Activated T-helper 1 cell treated with anti-CD3 and anti-CD28 coated beads, Interleukin-12 subunit alpha, Interleukin-12 subunit beta, Interleukin-2, Interleukin-4 antibody, amounts not matched to agents 30 ng/mL and 10 ng/mL and 1 ng/mL, durations not matched to agents 14 hours and 24 hours and 36 hours (primary cell): ENCODE measurements around the gene SNX27. TPM values are rescaled to one million over a fixed set of nuclear protein-coding genes. Genes with fewer than 3 reads are reported as not detected.
"Not testable (repeated sequence)": the region's sequence is repeated elsewhere in the genome, so short reads cannot be mapped to it uniquely, and the experiment has no call there.

ENCODE experiments used
- DNase-seq: peaks from one replicate; pipeline ENCODE4 v3.0.0; 2021; ENCODE audit warnings: low spot score
- H3K27ac Mint-ChIP-seq: one replicate; pipeline ENCODE4 v1.8.0; 2021; ENCODE audit warnings: mild to moderate bottlenecking, mixed read lengths
- H3K27me3 Mint-ChIP-seq: one replicate; pipeline ENCODE4 v1.8.0; 2022; ENCODE audit warnings: mild to moderate bottlenecking, moderate library complexity, mixed read lengths; ENCODE audit not compliant: insufficient read depth
- H3K36me3 Mint-ChIP-seq: one replicate; pipeline ENCODE4 v1.8.0; 2021; ENCODE audit warnings: low read depth, mixed read lengths
- H3K4me1 Mint-ChIP-seq: one replicate; pipeline ENCODE4 v1.8.0; 2021; ENCODE audit warnings: low read depth, mixed read lengths
- H3K4me3 Mint-ChIP-seq: one replicate; pipeline ENCODE4 v1.8.0; 2021; ENCODE audit warnings: mild to moderate bottlenecking, moderate library complexity, mixed read lengths
- H3K9me3 Mint-ChIP-seq: one replicate; pipeline ENCODE4 v1.8.0; 2021; ENCODE audit warnings: mixed read lengths
- intact Hi-C: fragments of 100-400 bp; cut with micrococcal nuclease; formaldehyde crosslinking; loops from one replicate; pipeline ENCODE4 v1.15.1; 2024
- total RNA-seq: library from RNA; stranded (reverse); gene quantifications from 2 replicates; pipeline ENCODE4 v1.2.3, GENCODE V29; 2022

The SNX27 gene
- total RNA-seq, 1 donor from 2014 or later, result 31.9 TPM

GRCh38 chr1:151583796-151584195 is 28.1 kb upstream of the SNX27 start:
- H3K4me1 Mint-ChIP-seq, result peaks cover 3% of the 10 kb centered on the region
- H3K27ac Mint-ChIP-seq, result no peak overlapping the region
- no peak for DNase-seq
- no peaks in the 10 kb centered on the region for H3K9me3 Mint-ChIP-seq
- peaks cover 2% of the 10 kb centered on the region for H3K36me3 Mint-ChIP-seq
- H3K4me3 Mint-ChIP-seq, result no peak overlapping the region
- intact Hi-C loops, result no loop called here
- peaks cover 2% of the 10 kb centered on the region for H3K27me3 Mint-ChIP-seq

GRCh38 chr1:151584278-151584677 is 27.6 kb upstream of the SNX27 start:
- H3K27me3 Mint-ChIP-seq, result peaks cover 6% of the 10 kb centered on the region
- no peaks in the 10 kb centered on the region for H3K4me1 Mint-ChIP-seq
- H3K27ac Mint-ChIP-seq, result no peak overlapping the region
- intact Hi-C loops, result no loop called here
- no peak for DNase-seq
- H3K9me3 Mint-ChIP-seq, result no peaks in the 10 kb centered on the region
- H3K36me3 Mint-ChIP-seq, result peaks cover 2% of the 10 kb centered on the region
- no peak overlapping the region for H3K4me3 Mint-ChIP-seq

DNA sequence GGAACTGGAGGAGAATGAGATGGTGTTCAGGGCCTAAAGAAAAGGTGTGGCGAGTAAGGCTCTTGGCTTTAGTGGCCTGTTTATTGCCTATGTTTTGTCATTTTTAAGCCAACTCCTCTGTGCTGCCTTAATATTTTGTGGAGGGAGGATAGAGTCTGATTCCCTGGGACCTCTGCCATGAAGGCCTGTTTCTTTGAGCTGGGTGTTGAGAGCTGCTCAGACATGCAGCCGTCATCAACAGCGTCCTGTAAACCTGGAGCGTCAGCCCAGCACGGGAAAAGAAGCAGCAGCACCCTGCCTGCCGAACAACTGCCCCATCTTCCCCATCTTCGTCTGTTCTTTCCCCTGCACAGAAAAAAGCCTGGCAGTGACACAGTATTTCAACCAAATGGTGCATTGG is 27.1 kb upstream of the SNX27 start:
- no peak for DNase-seq
- H3K9me3 Mint-ChIP-seq, result no peaks in the 10 kb centered on the region
- no peak overlapping the region for H3K4me3 Mint-ChIP-seq
- no peak overlapping the region for H3K27ac Mint-ChIP-seq
- intact Hi-C loops, result no loop called here
- H3K4me1 Mint-ChIP-seq, result no peaks in the 10 kb centered on the region
- peaks cover 2% of the 10 kb centered on the region for H3K36me3 Mint-ChIP-seq
- peaks cover 6% of the 10 kb centered on the region for H3K27me3 Mint-ChIP-seq

GRCh38 chr1:151585622-151586021 is 26.2 kb upstream of the SNX27 start:
- peaks cover 7% of the 10 kb centered on the region for H3K27me3 Mint-ChIP-seq
- H3K4me1 Mint-ChIP-seq, result no peaks in the 10 kb centered on the region
- intact Hi-C loops, result no loop called here
- H3K4me3 Mint-ChIP-seq, result no peak overlapping the region
- no peak overlapping the region for H3K27ac Mint-ChIP-seq
- DNase-seq, result no peak
- H3K9me3 Mint-ChIP-seq, result peaks cover 4% of the 10 kb centered on the region
- peaks cover 4% of the 10 kb centered on the region for H3K36me3 Mint-ChIP-seq

- H3K4me1 Mint-ChIP-seq, result peaks cover 12% of the 10 kb centered on the region
- intact Hi-C loops, result loop anchor here (5.0 kb wide), 1 partner anchor 411 kb away; no protein-coding TSS in a partner anchor
- no peak overlapping the region for H3K27ac Mint-ChIP-seq
- peaks cover 2% of the 10 kb centered on the region for H3K36me3 Mint-ChIP-seq
- DNase-seq, result no peak
- peaks cover 11% of the 10 kb centered on the region for H3K27me3 Mint-ChIP-seq
- H3K9me3 Mint-ChIP-seq, result peaks cover 4% of the 10 kb centered on the region
- H3K4me3 Mint-ChIP-seq, result no peak overlapping the region
Observed at GRCh38 chr1:151590961-151591360, 20.9 kb upstream of the SNX27 start.

DNA sequence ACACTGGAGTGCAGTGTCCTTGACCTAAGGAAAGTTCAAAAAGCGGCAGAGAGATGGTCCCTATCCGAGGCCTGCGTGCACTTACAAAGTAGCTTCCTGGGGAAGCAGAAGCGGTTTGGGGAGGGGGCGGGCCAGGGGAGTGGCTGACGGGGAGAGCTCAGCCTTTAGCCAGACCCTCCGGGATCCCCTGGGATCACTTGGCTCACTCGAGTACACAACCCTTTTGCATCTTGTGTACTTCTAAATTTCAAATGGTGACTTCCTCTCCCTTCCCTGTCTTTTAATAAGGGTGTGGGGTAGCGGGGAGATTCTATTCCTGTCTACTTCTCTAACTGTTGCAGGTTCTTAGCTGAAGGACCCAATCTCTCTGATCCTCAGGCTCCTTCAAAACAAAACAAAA is 18.1 kb upstream of the SNX27 start:
- Mint-ChIP-seq H3K4me1 (peaks cover 12% of the 10 kb centered on the region), H3K36me3 (peaks cover 2% of the 10 kb centered on the region), H3K9me3 (peaks cover 4% of the 10 kb centered on the region), H3K27ac (no peak overlapping the region), H3K27me3 (peaks cover 11% of the 10 kb centered on the region), H3K4me3 (peak overlapping the region; percentile 52)
- no peak for DNase-seq
- intact Hi-C loops, result loop anchor here (1.0 to 5.0 kb wide), 6 partner anchors 19 to 409 kb away; partner anchors contain the start of gene SNX27

- Mint-ChIP-seq H3K4me1 (peaks cover 12% of the 10 kb centered on the region), H3K9me3 (peaks cover 4% of the 10 kb centered on the region), H3K4me3 (peak overlapping the region; percentile 52), H3K36me3 (peaks cover 2% of the 10 kb centered on the region), H3K27me3 (peaks cover 8% of the 10 kb centered on the region), H3K27ac (no peak overlapping the region)
- intact Hi-C loops, result loop anchor here (1.0 to 5.0 kb wide), 6 partner anchors 18 to 408 kb away; partner anchors contain the start of gene SNX27
- peak; percentile 75 for DNase-seq
Observed at GRCh38 chr1:151594143-151594625, 17.7 kb upstream of the SNX27 start.

GRCh38 chr1:151596166-151596953 is 15.5 kb upstream of the SNX27 start:
- DNase-seq, result no peak
- Mint-ChIP-seq H3K27ac (no peak overlapping the region), H3K4me3 (no peak overlapping the region), H3K4me1 (peaks cover 12% of the 10 kb centered on the region), H3K9me3 (no peaks in the 10 kb centered on the region), H3K36me3 (no peaks in the 10 kb centered on the region), H3K27me3 (no peaks in the 10 kb centered on the region)
- intact Hi-C loops, result no loop called here

- DNase-seq, H3K4me3 Mint-ChIP-seq, H3K9me3 Mint-ChIP-seq, intact Hi-C loops, H3K36me3 Mint-ChIP-seq, H3K4me1 Mint-ChIP-seq, H3K27ac Mint-ChIP-seq: not testable (repeated sequence)
- H3K27me3 Mint-ChIP-seq, result peaks cover 14% of the 10 kb centered on the region
Observed at GRCh38 chr1:151602550-151602949, 9.3 kb upstream of the SNX27 start.

DNA sequence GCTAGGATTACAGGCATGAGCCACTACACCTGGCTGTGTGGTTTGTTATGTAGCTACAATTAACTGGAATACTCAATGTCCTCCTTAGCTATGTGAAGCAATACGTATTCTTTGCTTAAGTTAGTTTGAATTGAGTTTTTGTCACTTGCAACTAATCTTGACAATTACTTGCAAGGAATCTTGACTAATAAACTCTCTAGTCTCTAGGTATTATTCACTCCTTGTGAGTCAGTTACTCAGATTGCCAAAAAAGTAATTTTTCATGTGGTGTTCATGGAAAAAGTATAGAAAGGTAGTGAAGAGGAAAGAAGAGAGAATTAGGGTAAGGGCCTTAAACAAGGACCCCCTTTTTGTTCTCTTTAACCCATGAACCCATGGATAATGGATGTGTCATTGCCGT is 7.6 kb upstream of the SNX27 start:
- Mint-ChIP-seq H3K36me3 (no peaks in the 10 kb centered on the region), H3K27me3 (peaks cover 14% of the 10 kb centered on the region), H3K4me3 (no peak overlapping the region), H3K4me1 (peaks cover 8% of the 10 kb centered on the region), H3K9me3 (no peaks in the 10 kb centered on the region), H3K27ac (no peak overlapping the region)
- intact Hi-C loops, result no loop called here
- no peak for DNase-seq

DNA sequence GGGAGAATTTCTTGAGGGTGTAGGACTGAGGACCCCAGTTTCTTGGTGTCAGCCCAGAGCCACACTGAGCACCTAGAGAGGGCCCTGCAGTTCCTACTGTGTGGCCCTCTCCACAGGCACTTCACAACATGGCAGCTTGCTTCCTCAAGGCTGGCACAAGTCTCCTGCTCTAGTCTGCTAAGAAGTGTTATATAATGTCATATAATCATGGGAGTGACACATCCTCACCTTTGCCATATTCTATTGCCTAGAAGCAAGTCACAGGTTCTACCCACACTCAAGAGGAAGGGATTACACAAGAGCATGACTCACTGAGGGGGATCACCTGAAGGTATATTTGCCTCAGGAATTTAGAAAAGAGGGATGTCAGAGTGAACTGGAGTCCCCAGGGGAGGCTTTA is 5.5 kb upstream of the SNX27 start:
- peaks cover 19% of the 10 kb centered on the region for H3K27me3 Mint-ChIP-seq
- peaks cover 9% of the 10 kb centered on the region for H3K4me1 Mint-ChIP-seq

DNA sequence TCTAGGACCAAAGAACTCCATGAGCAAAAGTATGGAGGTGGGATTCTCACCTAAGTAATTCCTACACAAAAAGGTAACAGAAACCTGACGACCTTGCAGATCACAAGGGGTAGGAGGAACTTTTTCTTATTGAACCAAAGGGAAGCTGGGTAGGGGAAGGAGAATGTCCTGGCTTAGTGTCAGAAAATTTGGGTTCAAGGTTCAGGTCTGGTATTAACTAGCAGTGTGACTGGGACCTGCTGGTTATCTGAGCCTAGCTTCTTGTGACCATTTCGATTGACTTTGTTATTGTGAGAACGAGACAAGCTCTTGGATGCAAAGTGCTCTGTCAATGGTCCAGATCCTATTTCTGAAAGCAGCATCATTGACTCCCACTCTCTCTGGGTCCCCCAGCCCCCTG is 5.0 kb upstream of the SNX27 start:
- Mint-ChIP-seq H3K27me3 (peaks cover 16% of the 10 kb centered on the region), H3K9me3 (no peaks in the 10 kb centered on the region), H3K4me3 (no peak overlapping the region), H3K27ac (no peak overlapping the region), H3K36me3 (no peaks in the 10 kb centered on the region), H3K4me1 (peaks cover 13% of the 10 kb centered on the region)
- DNase-seq, result no peak
- intact Hi-C loops, result no loop called here

More for the DNA sequence above, 5.5 kb upstream of the SNX27 start:
- Mint-ChIP-seq H3K27ac (no peak overlapping the region), H3K4me3 (no peak overlapping the region), H3K9me3 (no peaks in the 10 kb centered on the region), H3K36me3 (no peaks in the 10 kb centered on the region)
- DNase-seq, result no peak
- intact Hi-C loops, result no loop called here

DNA sequence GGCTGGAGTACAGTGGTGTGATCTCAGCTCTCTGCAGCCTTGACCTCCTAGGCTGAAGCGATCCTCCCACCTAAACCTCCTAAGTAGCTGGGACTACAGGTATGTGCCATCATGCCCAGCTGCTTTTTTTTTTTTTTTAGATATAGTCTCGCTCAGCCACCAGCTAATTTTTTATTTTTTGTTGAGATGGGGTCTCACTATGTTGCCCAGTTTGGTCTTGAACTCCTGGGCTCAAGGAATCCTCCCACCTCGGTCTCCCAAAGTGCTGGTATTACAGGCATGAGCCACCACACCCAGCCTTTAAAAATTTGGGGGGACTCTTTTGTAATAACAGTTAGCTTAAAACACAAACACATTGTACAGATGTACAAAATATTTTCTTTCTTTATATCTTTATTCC is 1.7 kb upstream of the SNX27 start:
- Mint-ChIP-seq H3K27me3 (peaks cover 14% of the 10 kb centered on the region), H3K27ac (no peak overlapping the region), H3K9me3 (no peaks in the 10 kb centered on the region), H3K4me3 (no peak overlapping the region), H3K4me1 (peaks cover 31% of the 10 kb centered on the region), H3K36me3 (peaks cover 8% of the 10 kb centered on the region)
- DNase-seq, result no peak
- intact Hi-C loops, result loop anchor here (2.0 to 10.0 kb wide), 5 partner anchors 111 to 443 kb away; partner anchors contain the start of genes LYSMD1, POGZ, RIIAD1 and S100A10
